ENCODE results near the gene RNASEL. TPM values are rescaled to one million over a fixed set of nuclear protein-coding genes. Genes with fewer than 3 reads are reported as not detected.

The RNASEL gene
- total RNA-seq, 6 donors from 2014 or later: 8.5 to 16.8 (median 12.0) TPM

- H3K4me1 ChIP-seq: peaks cover 18 to 30% (median 24%) of the 10 kb centered on the region in 4 donors
- H3K4me3 ChIP-seq: peak overlapping the region; percentile 47 to 70 (median 64)
- ATAC-seq (ENCODE audit: low FRiP score in 2 of 2) (no peak), DNase-seq (no peak)
- WGBS, 2 donors: 45 to 53% methylated on average over 4 of the region's 4 CpGs
- no peaks in the 10 kb centered on the region for H3K27me3 ChIP-seq
- peak overlapping the region; percentile 93 to 97 (median 96) for H3K27ac ChIP-seq
- no peak for TF ChIP-seq EP300 (IDR thresholded peaks at IDR 0.05)
- TF ChIP-seq POLR2AphosphoS5 (IDR thresholded peaks at IDR 0.05): no peak
- TF ChIP-seq POLR2A (IDR thresholded peaks at IDR 0.05): no peak
- TF ChIP-seq CTCF (IDR thresholded peaks at IDR 0.05): no peak
- H3K9me3 ChIP-seq: no peaks in the 10 kb centered on the region
- peaks cover 0 to 11% (median 3%) of the 10 kb centered on the region in 4 donors for H3K36me3 ChIP-seq
These were observed 1.2 kb downstream of the RNASEL start for GRCh38 chr1:182587666-182588499.

GRCh38 chr1:182587093-182587492, 2.0 kb downstream of the RNASEL start:
- no peak for DNase-seq
- peaks cover 0 to 19% (median 6%) of the 10 kb centered on the region in 4 donors for H3K36me3 ChIP-seq
- H3K9me3 ChIP-seq: no peaks in the 10 kb centered on the region
- TF ChIP-seq CTCF (IDR thresholded peaks at IDR 0.05) (no peak), POLR2AphosphoS5 (IDR thresholded peaks at IDR 0.05) (no peak), EP300 (IDR thresholded peaks at IDR 0.05) (no peak), POLR2A (IDR thresholded peaks at IDR 0.05) (no peak)
- H3K4me3 ChIP-seq: no peak overlapping the region
- ATAC-seq (ENCODE audit: low FRiP score in 2 of 2): no peak
- peaks cover 18 to 30% (median 24%) of the 10 kb centered on the region in 4 donors for H3K4me1 ChIP-seq
- H3K27ac ChIP-seq: no peak overlapping the region
- WGBS, 2 donors: 0% methylated on average over 1 of the region's 1 CpG
- H3K27me3 ChIP-seq: no peaks in the 10 kb centered on the region

- DNase-seq (peak in 1 of 2 donors; percentile 46), ATAC-seq (ENCODE audit: low FRiP score in 2 of 2) (no peak)
- WGBS, 2 donors: 78 to 95% methylated on average over 11 of the region's 11 CpGs
- H3K9me3 ChIP-seq: no peaks in the 10 kb centered on the region
- no peaks in the 10 kb centered on the region for H3K27me3 ChIP-seq
- peaks cover 0 to 25% (median 11%) of the 10 kb centered on the region in 4 donors for H3K36me3 ChIP-seq
- peak overlapping the region in 1 of 4 donors; percentile 7 for H3K27ac ChIP-seq
- no peak for TF ChIP-seq POLR2A (IDR thresholded peaks at IDR 0.05)
- no peak for TF ChIP-seq POLR2AphosphoS5 (IDR thresholded peaks at IDR 0.05)
- TF ChIP-seq EP300 (IDR thresholded peaks at IDR 0.05): no peak
- TF ChIP-seq CTCF (IDR thresholded peaks at IDR 0.05): no peak
- no peak overlapping the region for H3K4me3 ChIP-seq
- H3K4me1 ChIP-seq: peaks cover 18 to 30% (median 24%) of the 10 kb centered on the region in 4 donors
These were observed 2.7 kb downstream of the RNASEL start for GRCh38 chr1:182586380-182586779.

- H3K4me3 ChIP-seq: no peak overlapping the region
- no peak for TF ChIP-seq CTCF (IDR thresholded peaks at IDR 0.05)
- TF ChIP-seq EP300 (IDR thresholded peaks at IDR 0.05): no peak
- TF ChIP-seq POLR2AphosphoS5 (IDR thresholded peaks at IDR 0.05): no peak
- no peak for TF ChIP-seq POLR2A (IDR thresholded peaks at IDR 0.05)
- no peak for ATAC-seq (ENCODE audit: low FRiP score in 2 of 2)
These were observed 4.3 kb downstream of the RNASEL start for GRCh38 chr1:182584746-182585145.

More at GRCh38 chr1:182584746-182585145, 4.3 kb downstream of the RNASEL start:
- Histone ChIP-seq H3K27ac (no peak overlapping the region), H3K4me1 (peaks cover 18 to 30% (median 24%) of the 10 kb centered on the region in 4 donors), H3K27me3 (no peaks in the 10 kb centered on the region), H3K9me3 (no peaks in the 10 kb centered on the region), H3K36me3 (peaks cover 9 to 42% (median 22%) of the 10 kb centered on the region in 4 donors)
- no peak for DNase-seq
- WGBS, 2 donors: 97 to 99% methylated on average over 4 of the region's 4 CpGs

Measured in upper lobe of left lung (tissue), 6 donors.